HepG2 (cell line): ENCODE measurements around the gene TTBK1. TPM values are rescaled to one million over a fixed set of nuclear protein-coding genes. Genes with fewer than 3 reads are reported as not detected.

ENCODE experiments used
- ELF1 ChIP-seq: sonication (generic); formaldehyde crosslinking; IDR thresholded peaks from 2 replicates; pipeline ENCODE4 v1.4.0; 2020; ENCODE audit warnings: missing genetic modification reagents
- ELF3 ChIP-seq: IDR thresholded peaks from 2 replicates; pipeline ENCODE4 v1.6.1; 2016; ENCODE audit warnings: missing genetic modification reagents, missing compliant biosample characterization
- EP300 ChIP-seq, 3 experiments: sonication (generic) in 1 of 3; formaldehyde crosslinking in 1 of 3; IDR thresholded peaks; 2 replicates each; pipeline versions ENCODE4 v1.5.1 to v1.6.1; 2011 to 2020; ENCODE audit warnings: low read depth in 2 of 3, low read length in 2 of 3, borderline replicate concordance in 1 of 3, improper control_type of control experiment in 1 of 3, mild to moderate bottlenecking in 1 of 3, missing genetic modification reagents in 1 of 3, moderate library complexity in 1 of 3
- ETV6 ChIP-seq: sonication (generic); formaldehyde crosslinking; conservative IDR thresholded peaks from 2 replicates; pipeline ENCODE4 v1.4.0; 2020; ENCODE audit warnings: missing genetic modification reagents
- HBP1 ChIP-seq: IDR thresholded peaks from 2 replicates; pipeline ENCODE4 v1.6.1; 2016; ENCODE audit warnings: low read depth, control low read depth
- MAX ChIP-seq: IDR thresholded peaks from 2 replicates; pipeline ENCODE4 v1.6.1; 2012; ENCODE audit warnings: inconsistent platforms
- MEIS1 ChIP-seq: sonication (generic); formaldehyde crosslinking; IDR thresholded peaks from 2 replicates; pipeline ENCODE4 v1.9.0; 2021; ENCODE audit warnings: mild to moderate bottlenecking, missing genetic modification reagents, moderate library complexity, borderline replicate concordance
- SRY ChIP-seq: sonication (generic); formaldehyde crosslinking; IDR thresholded peaks from 2 replicates; pipeline ENCODE4 v1.8.0; 2022; ENCODE audit warnings: mild to moderate bottlenecking, missing genetic modification reagents
- THAP8 ChIP-seq: sonication (generic); formaldehyde crosslinking; IDR thresholded peaks from 2 replicates; pipeline ENCODE4 v1.5.1; 2020; ENCODE audit warnings: missing genetic modification reagents, mild to moderate bottlenecking, borderline replicate concordance
- ZNF616 ChIP-seq: sonication (generic); formaldehyde crosslinking; IDR thresholded peaks from 2 replicates; pipeline ENCODE4 v1.5.0; 2020; ENCODE audit warnings: low read depth, mild to moderate bottlenecking, missing genetic modification reagents
- ZNF891 ChIP-seq: sonication (generic); formaldehyde crosslinking; IDR thresholded peaks from 2 replicates; pipeline ENCODE4 v1.5.0; 2020; ENCODE audit warnings: mild to moderate bottlenecking, missing genetic modification reagents
- polyA plus RNA-seq, 8 experiments: library from polyadenylated mRNA; depleted of rRNA in 3 of 8; stranded (reverse) in 7 of 8; unstranded in 1 of 8; fragments of >200 nt; fragmentation: Illumina TruSeq in 4 of 8; extraction: Trizol in 4 of 8; gene quantifications; 2 replicates each; pipeline versions ENCODE4 v1.2.1 to v1.2.3, GENCODE V29; 2011 to 2016; ENCODE audit warnings: low read depth in 4 of 8, missing spikeins in 1 of 8, mixed read lengths in 1 of 8; ENCODE audit not compliant: insufficient read depth in 1 of 8
- total RNA-seq, 5 experiments: library from RNA; depleted of rRNA; stranded (reverse); fragments of >200 nt; fragmentation: Illumina TruSeq; extraction: Trizol; gene quantifications; 2 replicates each; pipeline ENCODE4 v1.2.3, GENCODE V29; 2016; ENCODE audit warnings: low read depth in 1 of 5

Gene TTBK1
- total and polyA plus RNA-seq, 2 of the 13 experiments (the other 11 are each of a cell fraction or from before 2014, with no cell fraction given), result 0.24 to 0.33 TPM

- TF ChIP-seq MAX (peak; percentile 38; the same call in 1 of the 2 replicates), THAP8 (CRISPR knock-in tag) (no peak), ETV6 (CRISPR knock-in tag) (no peak), SRY (no peak), ELF3 (CRISPR knock-in tag) (no peak; the same call in 1 of the 2 replicates), MEIS1 (CRISPR knock-in tag) (peak; percentile 14; the same call in 1 of the 2 replicates), ZNF891 (peak; percentile 71), ELF1 (CRISPR knock-in tag) (peak; percentile 27; the same call in 1 of the 2 replicates), HBP1 (CRISPR knock-in tag) (no peak), EP300 (IDR thresholded peaks at IDR 0.05; ENCODE audit: low read depth in 2 of 2, low read length in 2 of 2) (0 out of 4 replicates have a peak, but pooled peaks of 1 of the 2 experiments have one; percentile 6), EP300 (CRISPR knock-in tag; IDR thresholded peaks at IDR 0.05; ENCODE audit: borderline replicate concordance) (no peak), ZNF616 (CRISPR knock-in tag) (peak; percentile 22; the same call in 1 of the 2 replicates)
Observed at GRCh38 chr6:43287717-43288679, 44.7 kb downstream of the TTBK1 start (continued).
